ENCODE measurements around the gene AZIN2. TPM values are rescaled to one million over a fixed set of nuclear protein-coding genes. Genes with fewer than 3 reads are reported as not detected.

The AZIN2 gene
- total RNA-seq, 2 experiments from 2014 or later = 16.5 to 16.6 TPM

DNA sequence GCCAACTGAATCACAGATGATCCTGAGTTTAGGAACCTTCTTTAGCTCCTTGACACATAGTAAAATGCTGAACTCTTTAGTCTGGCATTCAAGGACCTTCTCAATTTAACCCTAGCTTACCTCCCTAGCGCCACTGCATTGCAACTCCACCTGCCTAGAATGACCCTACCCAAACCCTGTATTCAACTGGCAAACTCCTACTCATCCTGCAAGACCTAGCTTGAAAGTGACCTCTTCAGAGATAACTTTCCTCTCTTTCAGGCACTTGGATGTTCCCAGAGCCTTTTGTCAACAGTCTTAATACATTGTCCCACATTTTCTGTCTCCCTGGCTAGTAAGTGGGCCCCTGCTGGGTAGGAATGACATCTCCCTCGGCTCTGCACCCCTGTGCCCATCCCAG is 81.2 kb downstream of the AZIN2 start:
- Mint-ChIP-seq H3K27ac (no peak overlapping the region), H3K9me3 (no peaks in the 10 kb centered on the region), H3K27me3 (no peaks in the 10 kb centered on the region), H3K4me1 (peaks cover 1% of the 10 kb centered on the region), H3K4me3 (no peak overlapping the region), H3K36me3 (peaks cover 10% of the 10 kb centered on the region)
- ATAC-seq (ENCODE audit: low read depth) (no peak), DNase-seq (no peak)
- POLR2A ChIA-PET = interaction anchor here (1.1 kb wide), 1 partner anchor 19 kb away, joined by 3 read pairs; no protein-coding TSS in a partner anchor

DNA sequence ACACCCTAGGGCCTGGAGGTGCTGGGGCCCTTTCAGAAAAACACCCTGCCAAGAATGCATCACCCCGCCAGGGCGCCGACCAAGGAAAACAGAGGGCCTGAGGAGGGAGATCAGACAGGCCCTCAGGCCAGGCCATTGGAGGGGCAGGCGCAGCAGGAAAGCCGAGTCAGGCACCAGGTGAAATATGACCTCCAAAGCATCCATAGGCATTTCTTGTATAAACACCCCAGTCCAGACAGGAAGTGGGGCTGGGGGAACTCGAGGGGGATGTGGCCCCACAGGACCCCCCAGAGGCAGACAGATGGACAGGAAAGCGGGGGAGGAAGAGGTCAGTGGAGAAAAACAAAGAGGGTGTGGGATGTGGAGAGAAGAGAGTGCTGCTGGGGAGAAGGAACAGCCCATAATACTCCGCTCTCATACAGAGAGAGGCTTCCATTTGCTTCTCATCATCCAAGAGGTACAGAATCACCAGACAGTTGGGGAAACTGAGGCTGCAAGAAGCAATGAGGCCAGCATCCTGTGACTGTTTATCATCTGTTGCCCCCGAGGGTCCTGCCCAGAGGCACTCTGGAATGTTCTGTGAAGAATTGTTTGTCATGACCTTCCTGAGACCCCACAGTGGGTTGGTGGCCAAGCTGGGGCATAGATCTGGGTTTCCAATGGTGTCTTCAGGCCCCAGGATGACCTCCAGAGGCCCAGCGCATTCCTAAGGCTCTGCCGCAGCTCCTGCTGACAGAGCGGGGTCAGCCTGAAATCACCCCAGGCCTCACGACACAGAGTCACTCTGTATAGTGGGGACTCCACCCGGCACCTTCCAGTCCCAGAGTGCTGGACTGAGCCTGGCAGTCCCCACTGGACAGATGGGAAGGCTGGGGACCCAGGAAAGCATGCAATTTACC is 82.9 kb downstream of the AZIN2 start:
- H3K4me1 Mint-ChIP-seq = no peaks in the 10 kb centered on the region
- no peaks in the 10 kb centered on the region for H3K9me3 Mint-ChIP-seq
- peak overlapping the region; percentile 58 for H3K27ac Mint-ChIP-seq
- no peak overlapping the region for H3K4me3 Mint-ChIP-seq
- POLR2A ChIA-PET = no interaction called here
- H3K27me3 Mint-ChIP-seq = no peaks in the 10 kb centered on the region
- DNase-seq (no peak), ATAC-seq (ENCODE audit: low read depth) (no peak)
- peaks cover 7% of the 10 kb centered on the region for H3K36me3 Mint-ChIP-seq

DNA sequence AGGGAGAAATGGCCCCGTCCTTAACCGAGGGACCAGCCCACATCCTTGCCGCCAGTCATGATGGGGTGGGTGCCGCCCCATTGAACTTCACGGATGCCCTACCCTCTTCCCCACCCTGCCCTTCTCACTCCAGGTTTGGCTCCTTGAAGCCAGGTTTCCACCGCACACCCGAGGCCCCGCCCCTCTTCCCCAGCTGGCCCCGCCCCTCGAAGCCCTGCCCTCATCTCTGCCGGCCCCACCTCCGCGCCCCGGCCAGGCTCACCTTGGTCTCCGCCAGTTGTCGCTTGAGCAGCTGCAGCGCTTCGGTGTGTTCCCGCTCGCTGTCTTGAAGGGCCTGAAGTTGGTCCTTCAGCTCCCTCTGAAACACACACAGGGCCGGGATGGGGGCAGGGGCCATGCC is 84.3 kb downstream of the AZIN2 start:
- DNase-seq (no peak), ATAC-seq (ENCODE audit: low read depth) (no peak)
- Mint-ChIP-seq H3K27ac (no peak overlapping the region), H3K4me3 (no peak overlapping the region), H3K36me3 (peaks cover 4% of the 10 kb centered on the region), H3K27me3 (no peaks in the 10 kb centered on the region), H3K9me3 (no peaks in the 10 kb centered on the region), H3K4me1 (no peaks in the 10 kb centered on the region)
- POLR2A ChIA-PET = no interaction called here

DNA sequence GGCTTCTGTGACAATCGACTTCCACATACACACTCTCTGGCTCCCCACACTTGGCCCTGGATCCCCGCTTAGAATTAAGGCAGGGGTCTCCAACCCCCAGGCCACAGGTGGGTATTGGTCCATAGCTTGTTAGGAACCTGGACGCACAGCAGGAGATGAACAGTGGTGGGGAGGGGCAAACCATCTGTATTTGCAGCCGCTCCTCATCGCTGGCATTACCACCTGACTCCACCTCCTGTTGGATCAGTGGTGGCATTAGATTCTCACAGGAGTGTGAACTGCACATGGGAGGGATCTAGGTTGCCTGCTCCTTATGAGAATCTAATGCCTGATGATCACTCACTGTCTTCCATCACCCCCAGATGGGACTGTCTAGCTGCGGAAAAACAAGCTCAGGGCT is 84.9 kb downstream of the AZIN2 start:
- ATAC-seq (ENCODE audit: low read depth) = no peak
- no peaks in the 10 kb centered on the region for H3K9me3 Mint-ChIP-seq
- no peak overlapping the region for H3K27ac Mint-ChIP-seq
- no peaks in the 10 kb centered on the region for H3K4me1 Mint-ChIP-seq
- no peak for DNase-seq
- peaks cover 6% of the 10 kb centered on the region for H3K36me3 Mint-ChIP-seq
- POLR2A ChIA-PET = no interaction called here
- H3K4me3 Mint-ChIP-seq = no peak overlapping the region
- no peaks in the 10 kb centered on the region for H3K27me3 Mint-ChIP-seq

DNA sequence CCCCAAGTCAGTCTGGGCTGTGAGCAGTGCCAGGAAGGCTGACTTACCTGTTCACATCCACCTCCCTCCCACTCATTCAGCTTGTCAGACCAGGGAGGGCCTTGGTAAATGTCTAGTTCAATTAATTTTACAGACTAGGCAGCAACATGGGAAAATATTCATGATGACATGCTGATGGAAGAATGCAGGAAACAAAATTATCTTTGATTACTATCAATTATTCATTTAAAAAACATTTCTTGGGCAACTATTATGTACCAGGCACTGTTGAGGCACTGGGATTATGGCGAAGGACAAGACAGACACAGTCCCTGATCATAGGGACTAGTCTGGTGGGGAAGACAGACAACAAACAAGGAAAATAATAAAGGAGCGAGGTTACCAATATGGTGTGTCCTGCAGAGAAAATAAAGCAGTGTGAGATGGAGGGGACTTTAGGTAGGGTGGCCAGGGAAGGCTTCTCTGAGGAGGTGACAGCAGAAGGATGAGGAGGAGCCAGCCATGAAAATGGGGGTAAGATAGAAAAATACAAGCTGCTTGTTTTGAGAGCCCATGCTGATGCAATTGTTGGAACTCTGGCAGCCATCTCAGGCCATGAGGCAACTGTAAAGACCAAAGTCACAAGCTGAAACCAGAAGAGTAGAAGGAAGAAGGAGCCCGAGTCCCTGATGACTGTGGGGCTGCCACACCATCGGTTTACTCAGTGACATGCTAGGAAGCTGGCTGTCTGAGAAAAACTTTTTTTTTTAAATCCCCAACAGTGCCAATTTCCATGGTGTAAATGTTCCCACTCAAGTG is 86.9 kb downstream of the AZIN2 start:
- no peak for ATAC-seq (ENCODE audit: low read depth)
- POLR2A ChIA-PET = no interaction called here

DNA sequence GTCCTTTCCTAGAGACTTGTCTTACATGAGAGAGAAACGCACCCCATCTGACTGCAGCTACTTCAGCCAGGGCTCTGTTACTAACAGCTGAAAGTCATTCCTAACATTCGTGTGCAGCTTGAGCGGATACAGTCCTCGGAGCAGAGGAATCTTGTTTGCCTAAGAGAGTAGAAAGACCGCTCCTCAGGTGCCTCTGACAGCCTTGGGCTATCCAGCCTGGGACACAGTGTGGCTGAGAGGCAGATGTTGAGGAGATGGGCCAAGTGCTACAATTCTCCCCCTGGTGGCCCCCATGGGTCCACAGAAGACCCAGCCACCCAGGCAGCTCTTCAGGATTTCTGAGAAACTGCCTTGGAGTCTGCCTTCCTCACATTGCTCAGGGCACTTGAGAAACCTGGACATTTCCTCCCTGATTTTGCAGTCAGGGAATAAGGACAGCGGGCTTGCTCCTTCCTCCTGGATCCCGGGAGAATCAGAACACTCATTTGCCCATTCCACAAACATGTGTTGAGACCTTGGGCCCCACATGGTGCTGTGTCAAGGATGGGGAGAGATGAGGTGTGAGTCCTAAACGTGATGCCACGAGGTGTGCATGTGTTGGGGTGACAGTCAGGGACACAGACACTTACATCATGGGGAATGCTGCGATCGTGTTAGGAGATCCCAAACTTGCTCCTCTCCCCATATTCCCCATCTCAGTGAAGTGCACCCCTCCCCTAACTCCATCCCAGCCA is 87.8 kb downstream of the AZIN2 start:
- Mint-ChIP-seq H3K9me3 (no peaks in the 10 kb centered on the region), H3K36me3 (peaks cover 12% of the 10 kb centered on the region), H3K4me3 (no peak overlapping the region), H3K27me3 (no peaks in the 10 kb centered on the region), H3K27ac (no peak overlapping the region), H3K4me1 (peaks cover 5% of the 10 kb centered on the region)
- no peak for ATAC-seq (ENCODE audit: low read depth)
- no peak for DNase-seq
- POLR2A ChIA-PET = no interaction called here

More for the DNA sequence above, 86.9 kb downstream of the AZIN2 start:
- DNase-seq = no peak
- no peaks in the 10 kb centered on the region for H3K27me3 Mint-ChIP-seq
- peaks cover 7% of the 10 kb centered on the region for H3K36me3 Mint-ChIP-seq
- H3K4me3 Mint-ChIP-seq = no peak overlapping the region
- H3K27ac Mint-ChIP-seq = no peak overlapping the region
- peaks cover 4% of the 10 kb centered on the region for H3K4me1 Mint-ChIP-seq
- no peaks in the 10 kb centered on the region for H3K9me3 Mint-ChIP-seq

DNA sequence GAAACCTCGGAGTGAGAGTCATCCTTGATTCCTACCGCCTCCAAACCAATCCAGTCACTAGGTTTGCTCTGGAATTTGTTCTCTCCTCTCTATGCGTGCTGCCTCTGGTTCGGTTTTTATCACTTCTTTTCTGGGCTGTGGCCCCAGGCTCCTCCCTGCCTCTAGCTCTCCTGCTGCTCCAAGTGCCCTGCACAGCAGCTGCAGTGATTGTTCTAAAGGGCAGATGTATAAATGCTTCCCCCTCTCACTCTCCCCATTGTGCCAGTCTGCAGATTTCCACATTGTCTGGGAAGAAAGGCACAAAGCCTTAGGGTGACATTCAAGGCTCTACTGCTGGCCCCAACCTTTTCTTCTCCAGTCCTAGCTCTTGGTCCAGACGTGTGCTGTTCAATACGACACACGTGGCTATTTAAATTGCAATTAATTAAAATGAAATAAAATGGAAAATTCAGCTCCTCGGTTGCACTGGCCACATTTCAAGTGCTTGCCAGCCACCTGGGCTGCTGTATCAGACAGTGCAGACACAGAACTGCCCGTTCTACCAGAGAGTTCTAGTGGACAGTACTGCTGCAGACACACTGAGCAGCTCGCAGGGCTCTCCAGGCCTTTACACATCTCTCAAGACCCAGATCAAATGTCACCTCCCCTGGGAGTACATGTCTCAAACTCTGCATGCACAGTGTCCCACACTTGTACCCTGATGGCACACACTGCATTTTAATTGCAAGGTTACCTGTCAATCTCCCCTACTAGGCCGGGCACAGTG is 88.5 kb downstream of the AZIN2 start:
- DNase-seq (no peak), ATAC-seq (ENCODE audit: low read depth) (no peak)
- peaks cover 5% of the 10 kb centered on the region for H3K4me1 Mint-ChIP-seq
- no peaks in the 10 kb centered on the region for H3K27me3 Mint-ChIP-seq
- no peak overlapping the region for H3K27ac Mint-ChIP-seq
- no peak overlapping the region for H3K4me3 Mint-ChIP-seq
- POLR2A ChIA-PET = no interaction called here
- H3K9me3 Mint-ChIP-seq = no peaks in the 10 kb centered on the region
- H3K36me3 Mint-ChIP-seq = peaks cover 11% of the 10 kb centered on the region

Other genes starting within 250 kb of the AZIN2 start
- gene FNDC5, start 210.2 kb upstream of the AZIN2 start, total RNA-seq = not detected
- under 1 TPM in 1 of 2 experiments, not detected in 1; 0.40 TPM for gene HPCA, start 194.7 kb upstream of the AZIN2 start, total RNA-seq
- not detected for gene TMEM54, start 179.8 kb upstream of the AZIN2 start, total RNA-seq
- 10 to 100 TPM; 21.6 to 22.4 TPM for gene RNF19B, start 116.3 kb upstream of the AZIN2 start, total RNA-seq
- 100 to 1,000 TPM; 197 to 201 TPM for gene AK2, start 44.3 kb upstream of the AZIN2 start, total RNA-seq
- 10 to 100 TPM; 13.5 to 14.4 TPM for gene TRIM62, start 100.9 kb downstream of the AZIN2 start, total RNA-seq
- 10 to 100 TPM; 18.8 to 23.1 TPM for gene ZNF362, start 175.3 kb downstream of the AZIN2 start, total RNA-seq
- gene A3GALT2, start 239.9 kb downstream of the AZIN2 start, total RNA-seq = under 1 TPM in 1 of 2 experiments, not detected in 1; 0.31 TPM